LNCAP (cell line): ENCODE measurements around the gene ZNF219.

ENCODE experiments used
- CTCF ChIP-seq: fragments of 450-650 bp; IDR thresholded peaks from 2 replicates; pipeline ENCODE4 v1.5.1; 2017; ENCODE audit warnings: mild to moderate bottlenecking

The ZNF219 gene

GRCh38 chr14:21074398-21075272, 23.8 kb downstream of the ZNF219 start:
- no peak for TF ChIP-seq CTCF

GRCh38 chr14:21073921-21074320, 24.5 kb downstream of the ZNF219 start:
- no peak for TF ChIP-seq CTCF

GRCh38 chr14:21072781-21073339, 25.6 kb downstream of the ZNF219 start:
- no peak for TF ChIP-seq CTCF

GRCh38 chr14:21072031-21072473, 26.4 kb downstream of the ZNF219 start:
- no peak for TF ChIP-seq CTCF

- no peak for TF ChIP-seq CTCF
Observed at GRCh38 chr14:21071225-21072030, 27.0 kb downstream of the ZNF219 start.

- TF ChIP-seq CTCF, result no peak
Observed at GRCh38 chr14:21070610-21071224, 27.7 kb downstream of the ZNF219 start.

GRCh38 chr14:21070083-21070609, 28.3 kb downstream of the ZNF219 start, which contains the start of gene ARHGEF40:
Gene ARHGEF40, plus strand, starts transcription at chr14:21070304. Its CDS starts 93 bp downstream, at chr14:21070397.
- no peak for TF ChIP-seq CTCF
